ENCODE results near the gene PSMD1.

The PSMD1 gene

GRCh38 chr2:231212329-231212845 is 155.7 kb downstream of the PSMD1 start:
- DNase-seq = no peak

- no peak for DNase-seq
These were observed 157.4 kb downstream of the PSMD1 start for GRCh38 chr2:231213931-231214642.

GRCh38 chr2:231218366-231218765 is 161.7 kb downstream of the PSMD1 start:
- no peak for DNase-seq

- DNase-seq = no peak
These were observed 162.6 kb downstream of the PSMD1 start for GRCh38 chr2:231219289-231219688.

- DNase-seq = no peak
These were observed 165.1 kb downstream of the PSMD1 start for GRCh38 chr2:231221761-231222160.

Data from activated CD4-positive, alpha-beta T cell treated with anti-CD3 and anti-CD28 coated beads, Interleukin-2, Interleukin-6, amounts not matched to agents 100 ng/mL and 50 ng/mL, durations not matched to agents 16 hours and 8 hours (primary cell).